Thoracic aorta (tissue), 2 donors: ENCODE measurements around the gene DCN. TPM values are rescaled to one million over a fixed set of nuclear protein-coding genes. Genes with fewer than 3 reads are reported as not detected.

ENCODE experiments used
- ATAC-seq: fragments of 150-250 bp; one replicate; pipeline ENCODE4 v1.8.0; 2017; ENCODE audit warnings: low read depth; ENCODE audit not compliant: insufficient number of reproducible peaks, low FRiP score
- DNase-seq: peaks from one replicate; pipeline ENCODE4 v3.0.0-alpha.2; 2020; ENCODE audit warnings: low spot score
- H3K27ac ChIP-seq, 2 donors: fragments of 200-600 bp; sonication (generic); 1 replicate in 1 of 2; 2 replicates in 1 of 2; pipeline ENCODE4 v1.5.1; 2016; ENCODE audit warnings: mild to moderate bottlenecking in 2 of 2, moderate library complexity in 2 of 2
- H3K27me3 ChIP-seq: fragments of 200-600 bp; sonication (generic); replicated peaks from 2 replicates; pipeline ENCODE4 v1.6.0; 2016; ENCODE audit warnings: mild to moderate bottlenecking; ENCODE audit not compliant: insufficient read depth
- H3K36me3 ChIP-seq: fragments of 200-600 bp; sonication (generic); one replicate; pipeline ENCODE4 v1.5.1; 2016
- H3K4me1 ChIP-seq, 2 donors: fragments of 200-600 bp; sonication (generic); 1 replicate in 1 of 2; 2 replicates in 1 of 2; pipeline versions ENCODE4 v1.5.1 to v1.6.0; 2016; ENCODE audit warnings: low read depth in 2 of 2, mild to moderate bottlenecking in 1 of 2; ENCODE audit not compliant: control insufficient read depth in 1 of 2
- H3K4me3 ChIP-seq: fragments of 200-600 bp; sonication (generic); 2 replicates; pipeline ENCODE4 v1.5.1; 2016; ENCODE audit warnings: mild to moderate bottlenecking
- H3K9me3 ChIP-seq: fragments of 200-600 bp; sonication (generic); 2 replicates; pipeline ENCODE4 v1.5.1; 2016
- total RNA-seq, 2 donors: library from RNA; depleted of rRNA; stranded (reverse); fragments of >200 nt; gene quantifications; one replicate each; pipeline versions ENCODE4 v1.1.0 to v1.2.3, GENCODE V29; 2016
- TF ChIP-seq, protein P1 (sequence below): fragments of 200-600 bp; sonication (generic); IDR thresholded peaks from one replicate; pipeline ENCODE4 v1.5.1; 2019; ENCODE audit warnings: antibody characterized with exemption

The DCN gene
- total RNA-seq, 2 donors from 2014 or later, result 869 to 1,972 TPM

DNA sequence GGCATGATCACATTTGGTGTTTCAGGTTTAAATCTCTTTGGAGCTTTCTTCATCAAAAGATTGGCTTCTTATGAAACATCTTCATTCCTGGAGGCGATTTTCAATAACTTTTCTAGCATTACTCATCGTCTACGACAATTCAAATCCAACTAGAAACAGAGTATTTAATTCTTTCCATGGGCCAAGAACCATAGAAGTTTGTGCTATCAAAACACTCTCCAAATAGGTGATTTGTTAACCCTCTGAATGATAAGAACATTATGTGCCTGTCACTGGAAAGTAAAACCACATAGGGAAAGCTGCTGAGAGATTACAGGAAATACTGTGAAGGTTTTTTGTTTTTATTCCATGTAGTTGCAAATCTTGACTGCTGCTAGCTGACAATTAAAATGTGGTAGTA is 6.9 kb upstream of the DCN start:
- ATAC-seq, result no peak
- peaks cover 0 to 18% of the 10 kb centered on the region in 2 donors for H3K4me1 ChIP-seq
- no peaks in the 10 kb centered on the region for H3K27me3 ChIP-seq
- TF ChIP-seq, protein P1, sequence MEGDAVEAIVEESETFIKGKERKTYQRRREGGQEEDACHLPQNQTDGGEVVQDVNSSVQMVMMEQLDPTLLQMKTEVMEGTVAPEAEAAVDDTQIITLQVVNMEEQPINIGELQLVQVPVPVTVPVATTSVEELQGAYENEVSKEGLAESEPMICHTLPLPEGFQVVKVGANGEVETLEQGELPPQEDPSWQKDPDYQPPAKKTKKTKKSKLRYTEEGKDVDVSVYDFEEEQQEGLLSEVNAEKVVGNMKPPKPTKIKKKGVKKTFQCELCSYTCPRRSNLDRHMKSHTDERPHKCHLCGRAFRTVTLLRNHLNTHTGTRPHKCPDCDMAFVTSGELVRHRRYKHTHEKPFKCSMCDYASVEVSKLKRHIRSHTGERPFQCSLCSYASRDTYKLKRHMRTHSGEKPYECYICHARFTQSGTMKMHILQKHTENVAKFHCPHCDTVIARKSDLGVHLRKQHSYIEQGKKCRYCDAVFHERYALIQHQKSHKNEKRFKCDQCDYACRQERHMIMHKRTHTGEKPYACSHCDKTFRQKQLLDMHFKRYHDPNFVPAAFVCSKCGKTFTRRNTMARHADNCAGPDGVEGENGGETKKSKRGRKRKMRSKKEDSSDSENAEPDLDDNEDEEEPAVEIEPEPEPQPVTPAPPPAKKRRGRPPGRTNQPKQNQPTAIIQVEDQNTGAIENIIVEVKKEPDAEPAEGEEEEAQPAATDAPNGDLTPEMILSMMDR, result no peak
- no peaks in the 10 kb centered on the region for H3K9me3 ChIP-seq
- DNase-seq, result no peak
- H3K27ac ChIP-seq, result no peak overlapping the region
- H3K4me3 ChIP-seq, result no peak overlapping the region
- no peaks in the 10 kb centered on the region for H3K36me3 ChIP-seq

DNA sequence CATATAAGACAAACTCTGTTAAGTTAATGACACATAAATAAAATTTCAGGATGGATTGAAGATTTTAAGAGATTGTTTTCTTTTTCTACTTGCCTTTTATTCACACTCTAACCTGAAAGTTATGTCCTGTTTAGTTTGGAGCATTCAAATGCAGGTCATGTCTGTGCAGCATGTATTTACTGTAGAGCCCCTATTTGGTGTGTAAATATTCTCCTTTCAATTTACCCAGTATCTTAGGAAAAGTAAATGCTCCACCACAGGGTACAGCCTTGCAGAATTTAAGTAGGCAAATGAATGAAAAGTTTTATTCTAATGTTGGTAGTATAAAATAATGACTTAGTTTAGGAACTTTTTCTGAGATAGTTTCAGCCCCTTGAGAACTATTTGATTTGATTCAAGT is 6.2 kb upstream of the DCN start:
- ATAC-seq (no peak), DNase-seq (no peak)
- H3K4me3 ChIP-seq, result no peak overlapping the region
- H3K4me1 ChIP-seq, result peaks cover 0 to 18% of the 10 kb centered on the region in 2 donors
- no peaks in the 10 kb centered on the region for H3K36me3 ChIP-seq
- H3K27me3 ChIP-seq, result no peaks in the 10 kb centered on the region
- H3K9me3 ChIP-seq, result no peaks in the 10 kb centered on the region
- H3K27ac ChIP-seq, result no peak overlapping the region
- TF ChIP-seq, protein P1, result no peak

DNA sequence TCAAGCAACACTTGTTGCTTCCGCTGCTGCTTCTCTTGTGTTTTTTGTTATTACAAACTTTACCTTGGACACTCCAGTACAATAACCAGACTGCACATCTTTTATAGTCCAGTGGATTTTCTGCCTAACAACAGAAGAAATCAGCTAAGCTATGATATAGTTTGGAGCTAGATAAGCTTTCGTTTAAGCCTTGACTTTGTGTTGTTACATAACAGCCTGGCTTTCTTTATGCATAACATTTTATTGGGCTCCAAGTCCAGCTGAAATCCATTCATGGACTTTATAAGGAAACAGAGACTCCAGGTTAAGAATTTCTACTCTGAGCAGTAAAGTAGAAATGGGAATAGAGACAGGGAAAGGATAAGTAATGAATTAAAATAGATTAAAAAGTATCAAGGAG is 3.5 kb upstream of the DCN start:
- Histone ChIP-seq H3K4me3 (no peak overlapping the region), H3K27ac (no peak overlapping the region), H3K9me3 (no peaks in the 10 kb centered on the region), H3K27me3 (no peaks in the 10 kb centered on the region), H3K4me1 (peaks cover 4 to 27% of the 10 kb centered on the region in 2 donors), H3K36me3 (no peaks in the 10 kb centered on the region)
- DNase-seq (no peak), ATAC-seq (no peak)
- TF ChIP-seq, protein P1, result no peak

DNA sequence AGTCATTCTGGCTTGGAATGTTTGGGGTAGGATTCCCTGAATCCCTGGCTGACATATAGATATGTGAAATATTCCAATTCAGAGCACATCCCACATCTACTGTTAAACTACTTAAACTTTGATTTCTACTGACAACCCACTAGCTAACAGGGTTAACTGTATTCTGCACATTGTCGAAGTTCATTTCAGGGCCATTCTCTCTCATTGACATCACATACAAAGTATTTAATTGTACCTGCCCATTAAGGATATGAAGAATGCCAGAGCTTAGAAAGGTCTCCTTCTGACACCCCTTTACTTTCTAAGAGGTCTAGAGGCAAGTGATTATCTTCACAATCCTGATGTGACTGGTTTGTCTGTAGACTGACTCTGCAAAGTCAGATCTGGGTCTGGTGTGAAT is 2.8 kb upstream of the DCN start:
- no peak for DNase-seq
- ATAC-seq, result no peak

DNA sequence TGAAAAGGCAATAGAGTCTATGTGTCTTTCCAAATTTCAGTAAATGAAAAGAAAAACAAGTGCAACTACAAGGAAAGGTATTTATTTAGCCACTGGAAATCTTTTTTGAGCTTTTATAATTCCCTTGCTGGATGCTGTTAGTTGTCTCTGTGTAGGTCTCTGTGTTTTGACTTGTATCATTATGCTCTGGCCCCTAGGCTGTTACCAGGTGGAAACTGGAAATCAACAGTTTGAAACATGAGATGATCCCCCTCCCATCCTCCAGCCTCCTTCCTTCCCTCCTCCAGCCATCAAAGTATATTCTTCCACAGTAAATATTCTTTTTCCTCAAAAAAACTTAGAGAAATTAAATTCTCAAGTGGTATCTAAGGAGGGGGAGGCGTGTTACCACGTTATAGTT is 934 bp upstream of the DCN start:
- no peaks in the 10 kb centered on the region for H3K9me3 ChIP-seq
- H3K36me3 ChIP-seq, result no peaks in the 10 kb centered on the region
- DNase-seq (no peak), ATAC-seq (no peak)
- H3K4me1 ChIP-seq, result peaks cover 4 to 11% of the 10 kb centered on the region in 2 donors
- H3K4me3 ChIP-seq, result no peak overlapping the region
- TF ChIP-seq, protein P1, result no peak
- no peaks in the 10 kb centered on the region for H3K27me3 ChIP-seq
- H3K27ac ChIP-seq, result peak overlapping the region in 1 of 2 donors; percentile 5

More for the DNA sequence above, 2.8 kb upstream of the DCN start:
- Histone ChIP-seq H3K4me1 (peaks cover 4 to 27% of the 10 kb centered on the region in 2 donors), H3K27ac (no peak overlapping the region), H3K36me3 (no peaks in the 10 kb centered on the region), H3K27me3 (no peaks in the 10 kb centered on the region), H3K9me3 (no peaks in the 10 kb centered on the region), H3K4me3 (no peak overlapping the region)
- TF ChIP-seq, protein P1, result no peak
